SU-DHL-6 (cell line): Measurements from ENCODE around the gene AKNA.
"Not testable (repeated sequence)": the region's sequence is repeated elsewhere in the genome, so short reads cannot be mapped to it uniquely, and the experiment has no call there.

Experiments used
- H2AFZ ChIP-seq: fragments of 200-600 bp; sonication (generic); 2 replicates; pipeline ENCODE4 v1.6.1; 2014; ENCODE audit warnings: low read depth, mild to moderate bottlenecking, moderate library complexity, mixed read lengths, antibody characterized with exemption, low read length; ENCODE audit not compliant: severe bottlenecking
- H3F3A ChIP-seq: fragments of 200-600 bp; shearing (Covaris generic); 2 replicates; pipeline ENCODE4 v1.6.0; 2016; ENCODE audit warnings: antibody characterized with exemption, mild to moderate bottlenecking; ENCODE audit not compliant: insufficient read depth
- H3K27ac ChIP-seq: fragments of 200-600 bp; sonication (generic); 2 replicates; pipeline ENCODE4 v1.5.1; 2016; ENCODE audit warnings: low read depth, mild to moderate bottlenecking, low read length, moderate library complexity, mixed read lengths
- H3K27me3 ChIP-seq: fragments of 200-600 bp; sonication (generic), shearing (Covaris generic); 2 replicates; pipeline ENCODE4 v1.6.0; 2014; ENCODE audit warnings: mild to moderate bottlenecking, low read length
- H3K36me3 ChIP-seq: fragments of 200-600 bp; sonication (generic); 2 replicates; pipeline ENCODE4 v1.6.1; 2014; ENCODE audit warnings: mild to moderate bottlenecking, low read length, mixed read lengths
- H3K4me2 ChIP-seq: fragments of 300-600, 200-600 bp; shearing (Covaris generic), sonication (generic); 2 replicates; pipeline ENCODE4 v1.6.0; 2014; ENCODE audit warnings: low read length, low read depth, mild to moderate bottlenecking; ENCODE audit not compliant: poor library complexity, severe bottlenecking
- H3K4me3 ChIP-seq: fragments of 200-600 bp; sonication (generic); 2 replicates; pipeline ENCODE4 v1.5.1; 2014; ENCODE audit warnings: antibody characterized with exemption, low read length, mild to moderate bottlenecking, mixed read lengths; ENCODE audit not compliant: insufficient read depth, poor library complexity, severe bottlenecking
- H3K79me2 ChIP-seq: fragments of 200-600 bp; sonication (generic); 2 replicates; pipeline ENCODE4 v1.6.1; 2014; ENCODE audit warnings: mild to moderate bottlenecking, low read length, moderate library complexity; ENCODE audit not compliant: insufficient read depth
- H3K9ac ChIP-seq: fragments of 200-600 bp; sonication (generic); 2 replicates; pipeline ENCODE4 v1.7.0; 2014; ENCODE audit warnings: mild to moderate bottlenecking, low read length
- H3K9me2 ChIP-seq: fragments of 200-600 bp; sonication (generic); replicated peaks from 2 replicates; pipeline ENCODE4 v1.6.1; 2014; ENCODE audit warnings: low read length; ENCODE audit not compliant: insufficient read depth
- H3K9me3 ChIP-seq: fragments of 200-600 bp; sonication (generic); 2 replicates; pipeline ENCODE4 v1.6.1; 2014; ENCODE audit warnings: low read length, mixed read lengths; ENCODE audit not compliant: insufficient read depth
- H4K20me1 ChIP-seq: fragments of 200-600 bp; sonication (generic); 2 replicates; pipeline ENCODE4 v1.6.1; 2014; ENCODE audit warnings: low read depth, mild to moderate bottlenecking, antibody characterized with exemption, low read length, moderate library complexity, mixed read lengths
- CTCF ChIP-seq: fragments of 200-600 bp; sonication (generic); IDR thresholded peaks from one replicate; pipeline ENCODE4 v1.5.1; 2017; ENCODE audit warnings: antibody characterized with exemption, mild to moderate bottlenecking, low read length, moderate library complexity; ENCODE audit not compliant: insufficient read depth, poor library complexity, severe bottlenecking
- EZH2phosphoT487 ChIP-seq: fragments of 200-600 bp; sonication (generic), shearing (Covaris generic); conservative IDR thresholded peaks from 2 replicates; pipeline ENCODE4 v1.6.1; 2018; ENCODE audit warnings: mild to moderate bottlenecking, antibody characterized with exemption, low read length, moderate library complexity, mixed read lengths

Gene AKNA

GRCh38 chr9:114321759-114322158 is 66.0 kb downstream of the AKNA start:
- H3K4me2 ChIP-seq, result no peak overlapping the region
- no peaks in the 10 kb centered on the region for H3K27me3 ChIP-seq
- H3K9me2 ChIP-seq, result no peaks in the 10 kb centered on the region
- H2AFZ ChIP-seq, result no peak overlapping the region
- no peak overlapping the region for H3K27ac ChIP-seq
- no peak overlapping the region for H3K9ac ChIP-seq
- no peaks in the 10 kb centered on the region for H3F3A ChIP-seq
- H4K20me1 ChIP-seq, result no peaks in the 10 kb centered on the region
- H3K79me2 ChIP-seq, result no peaks in the 10 kb centered on the region
- no peaks in the 10 kb centered on the region for H3K36me3 ChIP-seq
- TF ChIP-seq EZH2phosphoT487 (no peak), CTCF (no peak)
- no peak overlapping the region for H3K4me3 ChIP-seq
- no peaks in the 10 kb centered on the region for H3K9me3 ChIP-seq

- H3K36me3 ChIP-seq, H3K9me2 ChIP-seq, H3K9ac ChIP-seq, H4K20me1 ChIP-seq, H3K4me3 ChIP-seq, H3K27me3 ChIP-seq, H3K9me3 ChIP-seq, H3K4me2 ChIP-seq, H2AFZ ChIP-seq, H3F3A ChIP-seq, H3K27ac ChIP-seq, H3K79me2 ChIP-seq: not testable (repeated sequence)
Measured at GRCh38 chr9:114320710-114321109, 67.1 kb downstream of the AKNA start.

- Histone ChIP-seq H3K79me2 (no peaks in the 10 kb centered on the region), H4K20me1 (no peaks in the 10 kb centered on the region), H3K4me3 (no peak overlapping the region), H3F3A (no peaks in the 10 kb centered on the region), H3K27me3 (no peaks in the 10 kb centered on the region), H3K36me3 (no peaks in the 10 kb centered on the region), H3K4me2 (no peak overlapping the region), H3K9ac (no peak overlapping the region), H3K9me3 (no peaks in the 10 kb centered on the region), H2AFZ (no peak overlapping the region), H3K27ac (no peak overlapping the region), H3K9me2 (no peaks in the 10 kb centered on the region)
- TF ChIP-seq CTCF (no peak), EZH2phosphoT487 (no peak)
Measured at GRCh38 chr9:114319147-114319546, 68.6 kb downstream of the AKNA start.

GRCh38 chr9:114318416-114318815 is 69.4 kb downstream of the AKNA start:
- Histone ChIP-seq H3K4me2 (no peak overlapping the region), H3K9ac (no peak overlapping the region), H3K27ac (no peak overlapping the region), H3K79me2 (no peaks in the 10 kb centered on the region), H3K9me2 (no peaks in the 10 kb centered on the region), H3K27me3 (no peaks in the 10 kb centered on the region), H3K36me3 (no peaks in the 10 kb centered on the region), H2AFZ (no peak overlapping the region), H3K9me3 (no peaks in the 10 kb centered on the region), H3F3A (no peaks in the 10 kb centered on the region), H3K4me3 (no peak overlapping the region), H4K20me1 (no peaks in the 10 kb centered on the region)
- no peak for TF ChIP-seq CTCF
